Smooth muscle cell (in vitro differentiated cells): ENCODE results near the gene FBXL5. TPM values are rescaled to one million over a fixed set of nuclear protein-coding genes. Genes with fewer than 3 reads are reported as not detected.
A peak's percentile ranks its signal among the peaks of the same experiment; 100 is the strongest.

Source experiments
- DNase-seq: peaks from one replicate; lab custom pipeline; 2025; ENCODE audit not compliant: unreplicated experiment; lab: John Stamatoyannopoulos, UW
- H2AFZ ChIP-seq: fragments of 200-600 bp; sonication (generic); 2 replicates; pipeline ENCODE4 v1.6.0; 2016; ENCODE audit warnings: antibody characterized with exemption, low read depth, mild to moderate bottlenecking
- H3F3A ChIP-seq: fragments of 200-600 bp; sonication (generic); 2 replicates; pipeline ENCODE4 v1.6.0; 2017; ENCODE audit warnings: antibody characterized with exemption, low read depth
- H3K27ac ChIP-seq: fragments of 200-600 bp; sonication (generic); 2 replicates; pipeline ENCODE4 v1.5.1; 2016; ENCODE audit warnings: low read depth, mild to moderate bottlenecking
- H3K27me3 ChIP-seq: fragments of 200-600 bp; sonication (generic); 2 replicates; pipeline ENCODE4 v1.6.1; 2016; ENCODE audit warnings: low read depth, mild to moderate bottlenecking
- H3K36me3 ChIP-seq: fragments of 200-600 bp; sonication (generic); 2 replicates; pipeline ENCODE4 v1.5.1; 2016; ENCODE audit warnings: low read depth
- H3K4me1 ChIP-seq: fragments of 200-600 bp; sonication (generic); 2 replicates; pipeline ENCODE4 v1.5.1; 2016; ENCODE audit warnings: low read depth
- H3K4me2 ChIP-seq: fragments of 200-600 bp; sonication (generic); 2 replicates; pipeline ENCODE4 v1.6.0; 2016; ENCODE audit warnings: mild to moderate bottlenecking
- H3K4me3 ChIP-seq: fragments of 200-600 bp; sonication (generic); 2 replicates; pipeline ENCODE4 v1.5.1; 2016; ENCODE audit warnings: mild to moderate bottlenecking
- H3K79me2 ChIP-seq: fragments of 200-600 bp; sonication (generic); 2 replicates; pipeline ENCODE4 v1.6.0; 2016; ENCODE audit warnings: low read depth, mild to moderate bottlenecking
- H3K9ac ChIP-seq: fragments of 200-600 bp; sonication (generic); 2 replicates; pipeline ENCODE4 v1.6.0; 2016; ENCODE audit warnings: low read depth
- H3K9me3 ChIP-seq: fragments of 200-600 bp; sonication (generic); replicated peaks from 2 replicates; pipeline ENCODE4 v1.5.1; 2016; ENCODE audit warnings: low read depth
- H4K20me1 ChIP-seq: fragments of 200-600 bp; sonication (generic); 2 replicates; pipeline ENCODE4 v1.6.0; 2016; ENCODE audit warnings: low read depth
- CTCF ChIP-seq: fragments of 200-600 bp; sonication (generic); IDR thresholded peaks from 2 replicates; pipeline ENCODE4 v1.5.1; 2017; ENCODE audit warnings: borderline replicate concordance, mild to moderate bottlenecking, antibody characterized with exemption; ENCODE audit not compliant: insufficient read depth, poor library complexity, severe bottlenecking
- WGBS: methylation state at CpG from one replicate; pipeline ENCODE4 v1.1.7; 2016; ENCODE audit warnings: low lambda C conversion rate; 5-methylcytosine and 5-hydroxymethylcytosine counted together
- polyA plus RNA-seq: library from polyadenylated mRNA; unstranded; fragments of >200 nt; fragmentation: Nextera tagmentation; extraction: Ambion mirVana; gene quantifications from 2 replicates; pipeline ENCODE4 v1.2.1, GENCODE V29; 2016
- total RNA-seq: library from RNA; depleted of rRNA; stranded (reverse); fragments of >200 nt; gene quantifications from 2 replicates; pipeline ENCODE4 v1.2.3, GENCODE V29; 2014

FBXL5 gene
- total and polyA plus RNA-seq, 2 experiments from 2014 or later, result 47.0 to 94.6 TPM

GRCh38 chr4:15665753-15666365 is 10.7 kb upstream of the FBXL5 start:
- no peak for TF ChIP-seq CTCF
- Histone ChIP-seq H3K36me3 (no peaks in the 10 kb centered on the region), H3K4me3 (no peak overlapping the region), H3K4me2 (no peak overlapping the region), H3K4me1 (no peaks in the 10 kb centered on the region), H3K9me3 (no peaks in the 10 kb centered on the region), H2AFZ (no peak overlapping the region), H3F3A (peaks cover 10% of the 10 kb centered on the region), H3K79me2 (peaks cover 17% of the 10 kb centered on the region), H3K27me3 (no peaks in the 10 kb centered on the region), H4K20me1 (no peaks in the 10 kb centered on the region), H3K27ac (peak overlapping the region; percentile 44), H3K9ac (no peak overlapping the region)
- DNase-seq, result no peak
- 93% methylated on average over 3 of the region's 3 CpGs for WGBS

GRCh38 chr4:15659768-15660570 is 4.8 kb upstream of the FBXL5 start:
- H3K36me3 ChIP-seq, result no peaks in the 10 kb centered on the region
- no peaks in the 10 kb centered on the region for H3K27me3 ChIP-seq
- no peaks in the 10 kb centered on the region for H3K9me3 ChIP-seq
- H3K4me3 ChIP-seq, result no peak overlapping the region
- H3K9ac ChIP-seq, result no peak overlapping the region
- H3K79me2 ChIP-seq, result no peaks in the 10 kb centered on the region
- no peak overlapping the region for H2AFZ ChIP-seq
- no peak for DNase-seq
- peak overlapping the region; percentile 33 for H3K4me2 ChIP-seq
- peaks cover 29% of the 10 kb centered on the region for H3F3A ChIP-seq
- WGBS, result 82% methylated on average over 5 of the region's 5 CpGs
- H3K4me1 ChIP-seq, result peaks cover 11% of the 10 kb centered on the region
- peak overlapping the region; percentile 43 for H3K27ac ChIP-seq
- TF ChIP-seq CTCF, result no peak
- H4K20me1 ChIP-seq, result no peaks in the 10 kb centered on the region

GRCh38 chr4:15658781-15659180 is 3.6 kb upstream of the FBXL5 start:
- no peaks in the 10 kb centered on the region for H3K36me3 ChIP-seq
- H3K79me2 ChIP-seq, result peaks cover 8% of the 10 kb centered on the region
- no peak overlapping the region for H3K27ac ChIP-seq
- no peaks in the 10 kb centered on the region for H3K9me3 ChIP-seq
- 97% methylated on average over 2 of the region's 2 CpGs for WGBS
- peaks cover 3% of the 10 kb centered on the region for H4K20me1 ChIP-seq
- no peak overlapping the region for H3K9ac ChIP-seq
- DNase-seq, result no peak
- peaks cover 29% of the 10 kb centered on the region for H3F3A ChIP-seq
- TF ChIP-seq CTCF, result no peak
- H3K4me3 ChIP-seq, result no peak overlapping the region
- H3K27me3 ChIP-seq, result no peaks in the 10 kb centered on the region
- H3K4me1 ChIP-seq, result peaks cover 12% of the 10 kb centered on the region
- no peak overlapping the region for H3K4me2 ChIP-seq
- no peak overlapping the region for H2AFZ ChIP-seq
